ENCODE measurements around the gene PTK7.

Gene PTK7

GRCh38 chr6:43146709-43147688, 70.9 kb downstream of the PTK7 start:
- H3K4me3 ChIP-seq (ENCODE audit: low read depth, low read length): no peak overlapping the region
- DNase-seq (ENCODE audit: low read depth): no peak
- TF ChIP-seq MAX (IDR thresholded peaks at IDR 0.05; ENCODE audit: low read depth, low read length): no peak
- no peak for TF ChIP-seq CTCF (IDR thresholded peaks at IDR 0.05; ENCODE audit: low read depth, low read length)
- TF ChIP-seq POLR2A (IDR thresholded peaks at IDR 0.05; ENCODE audit: extremely low read depth, insufficient read length): no peak
- TF ChIP-seq MYC (IDR thresholded peaks at IDR 0.05; ENCODE audit: low read depth, low read length): no peak

- no peak for TF ChIP-seq MAX (IDR thresholded peaks at IDR 0.05; ENCODE audit: low read depth, low read length)
- no peak for TF ChIP-seq CTCF (IDR thresholded peaks at IDR 0.05; ENCODE audit: low read depth, low read length)
- TF ChIP-seq POLR2A (IDR thresholded peaks at IDR 0.05; ENCODE audit: extremely low read depth, insufficient read length): no peak
- TF ChIP-seq MYC (IDR thresholded peaks at IDR 0.05; ENCODE audit: low read depth, low read length): no peak
- DNase-seq (ENCODE audit: low read depth): no peak
- H3K4me3 ChIP-seq (ENCODE audit: low read depth, low read length): no peak overlapping the region
Measured at GRCh38 chr6:43147691-43148477, 71.8 kb downstream of the PTK7 start.

GRCh38 chr6:43149265-43149664, 73.2 kb downstream of the PTK7 start:
- no peak for TF ChIP-seq MAX (IDR thresholded peaks at IDR 0.05; ENCODE audit: low read depth, low read length)
- H3K4me3 ChIP-seq (ENCODE audit: low read depth, low read length): no peak overlapping the region
- no peak for DNase-seq (ENCODE audit: low read depth)

GRCh38 chr6:43150051-43150751, 74.1 kb downstream of the PTK7 start:
- H3K4me3 ChIP-seq (ENCODE audit: low read depth, low read length): no peak overlapping the region
- DNase-seq (ENCODE audit: low read depth): no peak
- TF ChIP-seq CTCF (IDR thresholded peaks at IDR 0.05; ENCODE audit: low read depth, low read length): no peak
- no peak for TF ChIP-seq POLR2A (IDR thresholded peaks at IDR 0.05; ENCODE audit: extremely low read depth, insufficient read length)
- no peak for TF ChIP-seq MAX (IDR thresholded peaks at IDR 0.05; ENCODE audit: low read depth, low read length)
- no peak for TF ChIP-seq MYC (IDR thresholded peaks at IDR 0.05; ENCODE audit: low read depth, low read length)

GRCh38 chr6:43159599-43159998, 83.5 kb downstream of the PTK7 start:
- TF ChIP-seq POLR2A (IDR thresholded peaks at IDR 0.05; ENCODE audit: extremely low read depth, insufficient read length): no peak
- no peak for TF ChIP-seq MAX (IDR thresholded peaks at IDR 0.05; ENCODE audit: low read depth, low read length)
- TF ChIP-seq CTCF (IDR thresholded peaks at IDR 0.05; ENCODE audit: low read depth, low read length): no peak
- no peak for TF ChIP-seq MYC (IDR thresholded peaks at IDR 0.05; ENCODE audit: low read depth, low read length)
- no peak for DNase-seq (ENCODE audit: low read depth)
- no peak overlapping the region for H3K4me3 ChIP-seq (ENCODE audit: low read depth, low read length)

All from NB4 (cell line).